ENCODE results near the gene TMEM53.
"Not testable (repeated sequence)": the region's sequence is repeated elsewhere in the genome, so short reads cannot be mapped to it uniquely, and the experiment has no call there.

The TMEM53 gene

GRCh38 chr1:44672254-44672955 lies 1.9 kb downstream of the TMEM53 start:
- DNase-seq (ENCODE audit: low read depth), result no peak

DNA sequence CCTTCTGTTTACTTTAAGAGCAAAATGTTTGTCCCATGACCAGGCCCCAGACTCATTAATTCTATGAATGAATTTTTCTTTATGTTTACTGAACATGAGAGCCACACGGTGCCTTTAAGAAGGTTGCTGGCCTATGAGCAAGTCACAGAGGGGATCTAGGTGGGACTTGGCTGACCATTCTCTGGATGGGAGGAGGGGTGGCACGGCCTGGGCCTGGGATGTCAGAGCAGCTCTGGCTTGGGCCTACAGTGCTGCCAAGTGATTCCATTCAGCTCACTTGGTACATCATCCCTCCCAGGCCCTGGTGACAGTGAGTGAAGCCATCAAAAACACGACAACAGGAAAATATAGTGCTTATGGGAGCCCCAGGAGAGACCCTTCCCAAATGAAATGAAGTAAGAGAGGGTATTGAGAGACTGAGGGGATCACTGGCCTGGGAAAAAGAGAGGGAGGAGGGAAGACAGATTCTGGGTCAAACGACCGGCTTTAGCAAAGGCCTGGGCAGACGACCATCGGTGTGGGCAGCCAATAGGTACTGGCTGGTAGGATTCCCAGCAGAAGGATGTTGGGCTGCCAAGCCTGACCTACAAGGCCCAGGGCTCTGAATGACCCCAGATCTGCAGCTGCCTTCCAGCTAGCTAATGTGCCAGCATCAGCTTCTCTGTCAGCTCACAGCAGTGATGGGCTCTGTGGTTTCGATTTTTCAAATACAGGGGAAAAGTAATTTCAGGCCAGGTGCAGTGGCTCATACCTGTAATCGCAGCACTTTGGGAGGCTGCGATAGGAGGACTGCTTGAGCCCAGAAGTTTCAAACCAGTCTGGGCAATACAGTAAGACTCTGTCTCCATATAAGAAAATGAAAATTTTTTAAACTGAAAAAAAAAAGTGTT lies 3.3 kb downstream of the TMEM53 start:
- DNase-seq (ENCODE audit: low read depth), result no peak

- not testable (repeated sequence) for DNase-seq (ENCODE audit: low read depth)
Observed at GRCh38 chr1:44666719-44667118, 7.6 kb downstream of the TMEM53 start.

- peak; percentile 37 for DNase-seq (ENCODE audit: low read depth)
Observed at GRCh38 chr1:44664730-44665370, 9.4 kb downstream of the TMEM53 start.

GRCh38 chr1:44663417-44663816 lies 10.9 kb downstream of the TMEM53 start:
- DNase-seq (ENCODE audit: low read depth), result no peak

DNA sequence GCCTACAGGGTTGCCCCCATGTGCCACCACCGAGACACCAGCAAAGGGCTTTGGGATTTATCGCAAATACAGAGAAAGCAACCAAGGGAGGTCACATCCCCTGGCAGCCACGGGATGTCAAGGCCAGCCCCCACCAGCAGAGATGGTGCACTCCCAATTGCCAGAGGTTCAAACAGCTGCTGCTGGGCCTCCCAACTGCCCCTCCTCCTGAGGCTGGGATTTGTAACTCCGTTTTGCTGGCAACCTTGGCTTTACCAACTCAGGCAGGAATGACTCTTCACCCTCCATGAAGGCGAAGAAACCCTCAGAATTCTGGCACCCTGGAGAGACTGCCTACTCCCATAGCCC lies 11.6 kb downstream of the TMEM53 start:
- no peak for DNase-seq (ENCODE audit: low read depth)

DNA sequence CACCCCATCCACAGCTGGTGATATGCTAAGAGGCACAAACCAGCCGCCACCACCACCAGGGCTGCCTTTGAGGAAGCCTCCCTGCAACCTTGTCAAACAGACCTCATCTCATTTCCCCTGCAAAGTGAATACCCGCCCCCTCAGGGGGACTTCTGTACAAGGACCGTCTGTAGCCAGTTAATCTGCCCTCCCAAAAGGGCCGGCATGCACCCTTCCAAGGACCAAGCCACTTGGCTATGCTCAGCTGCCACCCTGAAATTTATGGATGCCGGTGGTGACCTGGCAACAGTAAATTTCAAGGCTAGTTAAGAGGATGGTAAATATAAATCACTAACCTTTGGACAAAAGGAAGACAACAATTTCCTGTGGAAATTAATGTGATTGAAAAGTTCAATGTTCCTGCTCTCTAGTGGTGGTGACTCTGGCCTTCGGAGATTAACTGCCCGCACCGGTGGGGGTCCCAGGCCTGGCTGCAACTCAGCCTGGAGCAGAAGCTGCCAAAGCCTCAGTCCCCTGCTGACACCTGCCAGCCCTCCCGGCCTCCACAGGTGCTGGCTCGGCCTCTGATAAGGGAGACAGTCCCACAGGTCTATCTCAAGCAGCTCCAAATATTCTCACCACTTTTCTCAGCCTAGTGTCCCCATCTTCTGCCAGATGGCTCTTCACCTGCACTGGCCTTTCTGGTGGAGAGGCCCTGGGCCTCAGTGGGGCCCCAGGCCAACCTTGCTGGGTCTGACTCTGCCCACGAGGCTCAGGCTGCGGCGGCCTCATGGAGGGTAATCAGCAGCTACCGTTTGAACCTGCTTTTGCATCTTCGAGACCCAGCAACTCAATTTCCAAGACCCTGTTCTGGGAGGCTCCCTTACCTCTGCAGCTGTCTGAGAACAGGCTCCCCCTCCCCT lies 12.2 kb downstream of the TMEM53 start:
- DNase-seq (ENCODE audit: low read depth), result no peak

GRCh38 chr1:44660176-44660575 lies 14.1 kb downstream of the TMEM53 start:
- no peak for DNase-seq (ENCODE audit: low read depth)

- no peak for DNase-seq (ENCODE audit: low read depth)
Observed at GRCh38 chr1:44659566-44659965, 14.7 kb downstream of the TMEM53 start.

DNA sequence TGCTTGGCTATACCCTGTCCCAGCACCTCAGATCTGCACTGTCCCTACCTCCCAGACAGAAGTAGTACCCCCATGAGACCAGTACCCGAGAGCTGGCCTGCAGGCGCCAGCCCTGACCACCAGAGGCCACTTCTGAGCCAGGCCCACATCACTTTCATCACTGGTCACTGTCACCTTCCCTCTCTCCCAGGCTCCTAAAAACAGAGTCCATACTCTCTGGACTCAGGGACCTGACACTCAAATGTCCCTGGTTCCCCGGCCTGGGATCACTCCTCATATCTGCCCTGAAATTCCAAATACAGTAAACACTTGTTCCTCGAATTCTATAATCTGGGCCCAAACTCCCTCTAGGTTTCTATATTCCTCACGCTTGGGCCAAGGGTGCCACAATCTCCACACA lies 18.7 kb downstream of the TMEM53 start:
- DNase-seq (ENCODE audit: low read depth), result no peak

DNA sequence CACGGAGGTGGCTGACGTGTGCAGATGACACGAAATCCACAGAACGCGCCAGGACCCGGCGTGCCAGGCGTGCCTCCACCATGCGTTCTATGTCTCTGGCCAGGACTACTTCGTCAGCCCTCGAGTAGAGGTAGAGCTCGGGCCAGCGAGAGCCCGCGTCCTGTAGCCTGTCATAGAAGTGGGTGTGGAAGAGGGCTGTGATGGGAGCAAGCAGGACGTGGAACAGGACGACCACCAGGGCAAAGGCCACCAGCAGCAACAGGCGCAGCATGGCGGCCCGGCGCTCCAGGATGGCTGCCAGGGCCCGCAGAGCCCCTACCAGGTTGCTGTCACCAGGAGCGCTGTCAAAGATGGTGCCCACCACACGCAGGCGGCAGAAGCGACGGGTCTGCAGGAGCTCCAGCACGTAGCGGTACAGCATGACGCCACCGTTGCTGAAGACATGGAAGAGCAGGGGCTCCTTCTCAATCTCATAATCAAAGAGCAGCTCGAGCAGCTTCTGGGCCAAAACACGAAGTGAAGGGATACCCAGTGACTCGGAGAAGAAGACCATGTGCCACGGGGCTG lies 19.6 kb downstream of the TMEM53 start:
- DNase-seq (ENCODE audit: low read depth), result no peak

- no peak for DNase-seq (ENCODE audit: low read depth)
Observed at GRCh38 chr1:44653107-44653964, 20.9 kb downstream of the TMEM53 start.

- DNase-seq (ENCODE audit: low read depth), result peak; percentile 64
Observed at GRCh38 chr1:44652445-44653106, 21.7 kb downstream of the TMEM53 start.

DNA sequence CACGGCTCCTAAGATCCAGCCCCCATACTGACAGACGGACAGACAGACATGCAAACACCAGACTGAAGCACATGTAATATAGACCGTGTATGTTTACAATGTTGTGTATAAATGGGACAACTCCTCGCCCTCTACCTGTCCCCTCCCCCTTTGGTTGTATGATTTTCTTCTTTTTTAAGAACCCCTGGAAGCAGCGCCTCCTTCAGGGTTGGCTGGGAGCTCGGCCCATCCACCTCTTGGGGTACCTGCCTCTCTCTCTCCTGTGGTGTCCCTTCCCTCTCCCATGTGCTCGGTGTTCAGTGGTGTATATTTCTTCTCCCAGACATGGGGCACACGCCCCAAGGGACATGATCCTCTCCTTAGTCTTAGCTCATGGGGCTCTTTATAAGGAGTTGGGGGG lies 23.2 kb downstream of the TMEM53 start:
- DNase-seq (ENCODE audit: low read depth), result no peak

- DNase-seq (ENCODE audit: low read depth), result no peak
Observed at GRCh38 chr1:44650159-44650831, 24.0 kb downstream of the TMEM53 start.

GRCh38 chr1:44649788-44650158 lies 24.5 kb downstream of the TMEM53 start:
- DNase-seq (ENCODE audit: low read depth), result no peak

GRCh38 chr1:44648529-44649250 lies 25.6 kb downstream of the TMEM53 start:
- DNase-seq (ENCODE audit: low read depth), result no peak

DNA sequence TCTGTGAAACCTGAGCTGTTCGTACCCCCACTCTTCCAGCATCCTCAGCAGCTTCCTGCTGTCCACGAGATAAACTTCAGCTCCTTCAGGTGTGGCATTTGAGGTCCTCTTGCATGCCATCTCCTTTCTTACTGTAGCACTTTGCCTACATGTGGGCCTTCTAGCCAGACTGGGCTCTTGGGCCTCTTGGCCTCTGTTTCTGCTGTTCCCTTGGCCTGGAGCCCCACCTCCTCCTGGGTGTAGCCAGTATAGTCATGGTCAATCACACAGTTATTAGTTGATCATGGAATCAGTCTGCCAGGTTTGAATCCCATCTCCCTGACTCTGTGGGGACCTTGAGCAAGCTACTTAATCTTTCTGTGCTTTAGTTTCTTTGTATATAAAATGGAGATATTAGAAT lies 26.4 kb downstream of the TMEM53 start:
- DNase-seq (ENCODE audit: low read depth), result no peak
